K562 (cell line): ENCODE measurements around the gene SCAP. TPM values are rescaled to one million over a fixed set of nuclear protein-coding genes. Genes with fewer than 3 reads are reported as not detected.

Source experiments
- FOXK2 ChIP-seq, 2 experiments: fragments of 450-650 bp; IDR thresholded peaks in 1 of 2; conservative IDR thresholded peaks in 1 of 2; 2 replicates each; pipeline ENCODE4 v1.6.1; 2016; ENCODE audit warnings: low read depth in 2 of 2, mild to moderate bottlenecking in 1 of 2
- LCOR ChIP-seq: sonication (generic); formaldehyde crosslinking; IDR thresholded peaks from 2 replicates; pipeline ENCODE4 v1.8.0; 2022; ENCODE audit warnings: mild to moderate bottlenecking, missing genetic modification reagents
- MED1 ChIP-seq: sonication (generic); formaldehyde crosslinking; IDR thresholded peaks from 2 replicates; pipeline ENCODE4 v1.8.1; 2023; ENCODE audit warnings: missing genetic modification reagents, borderline replicate concordance
- MLLT1 ChIP-seq, 2 experiments: fragments of 450-650 bp; IDR thresholded peaks; 2 replicates each; pipeline ENCODE4 v1.6.1; 2016
- RREB1 ChIP-seq: fragments of 250-450 bp; sonication (Bioruptor Pico); IDR thresholded peaks from 2 replicates; pipeline ENCODE4 v1.4.0; 2020
- ZSCAN29 ChIP-seq: fragments of 450-650 bp; IDR thresholded peaks from 2 replicates; pipeline ENCODE4 v1.6.1; 2017
- polyA plus RNA-seq, 8 experiments: library from polyadenylated mRNA; depleted of rRNA in 4 of 8; stranded (reverse) in 5 of 8; unstranded in 3 of 8; fragments of >200 nt; fragmentation: Nextera tagmentation in 2 of 8; fragmentation: Illumina TruSeq in 1 of 8; extraction: Ambion mirVana in 2 of 8; extraction: Trizol in 1 of 8; gene quantifications; 2 replicates each; pipeline versions ENCODE4 v1.2.1 to v1.2.3, GENCODE V29; 2011 to 2014; ENCODE audit warnings: inconsistent platforms in 1 of 8, missing spikeins in 1 of 8
- total RNA-seq, 7 experiments: library from RNA; depleted of rRNA in 6 of 7; stranded (reverse); fragments of >200 nt in 6 of 7; fragmentation: Illumina TruSeq in 2 of 7; extraction: Trizol in 2 of 7; gene quantifications; 2 replicates each; pipeline versions ENCODE4 v1.2.1 to v1.2.3, GENCODE V29; 2011 to 2021; ENCODE audit warnings: low replicate concordance in 1 of 7

SCAP gene
- total and polyA plus RNA-seq, 9 of the 15 experiments (the other 6 are each of a cell fraction or from before 2014, with no cell fraction given): 2.6 to 104 (median 37.8) TPM

GRCh38 chr3:47475029-47475569, 642 bp downstream of the SCAP start (continued):
- TF ChIP-seq RREB1 (no peak; the same call in 1 of the 2 replicates), MLLT1 (IDR thresholded peaks at IDR 0.05) (peak in 1 of 2 experiments; percentile 25; a peak in 1 of 4 replicates), FOXK2 (conservative IDR thresholded peaks at IDR 0.05 in 1 of 2, IDR thresholded peaks at IDR 0.05 in 1 of 2; ENCODE audit: low read depth in 2 of 2) (peak; percentile 34 to 52; a peak in 1 of 4 replicates), LCOR (CRISPR knock-in tag) (no peak), ZSCAN29 (no peak), MED1 (CRISPR knock-in tag) (no peak)
